IMR-90 (cell line): ENCODE measurements around the gene ZFYVE28. TPM values are rescaled to one million over a fixed set of nuclear protein-coding genes. Genes with fewer than 3 reads are reported as not detected.

Experiments used
- ATAC-seq: fragments of 200-7000 bp; cut with Tn5 transposase; 2 replicates; pipeline ENCODE4 v1.9.1; 2020; ENCODE audit warnings: low read depth, mild to moderate bottlenecking, moderate library complexity
- BruUV-seq: library from RNA; stranded (reverse); fragments of 400-500 nt; replicated peaks from 2 replicates; lab custom pipeline; 2021; lab: Mats Ljungman, UMichigan
- CTCF ChIA-PET: fragments of 300-600 bp; formaldehyde crosslinking; extraction: SDS; loops from one replicate; lab custom pipeline; 2021; ENCODE audit warnings: antibody characterized with exemption; lab: Yijun Ruan, JAX
- POLR2A ChIA-PET: fragments of 300-600 bp; sonication (Branson Sonifier 250); formaldehyde crosslinking; loops from one replicate; lab custom pipeline; 2022; ENCODE audit warnings: antibody characterized with exemption; ENCODE audit not compliant: unreplicated experiment; lab: Charles Lee
- DNase-seq: peaks from one replicate; pipeline ENCODE4 v3.0.0; 2013
- H2AFZ ChIP-seq: replicated peaks from 2 replicates; pipeline ENCODE3; 2013; ENCODE audit warnings: low read length, mild to moderate bottlenecking; ENCODE audit not compliant: poor library complexity
- H2AK5ac ChIP-seq: 2 replicates; pipeline ENCODE4 v1.6.1; 2013; ENCODE audit warnings: low read depth, low read length, inconsistent platforms
- H2AK9ac ChIP-seq: replicated peaks from 2 replicates; pipeline ENCODE3; 2013; ENCODE audit warnings: mild to moderate bottlenecking, low read depth, low read length, moderate library complexity; ENCODE audit not compliant: poor library complexity
- H2BK120ac ChIP-seq: 2 replicates; pipeline ENCODE4 v1.6.1; 2013; ENCODE audit warnings: low read depth, low read length, inconsistent platforms
- H2BK15ac ChIP-seq: 3 replicates; pipeline ENCODE4 v1.6.1; 2013; ENCODE audit warnings: low read depth, low read length, inconsistent platforms
- H2BK20ac ChIP-seq: 2 replicates; pipeline ENCODE4 v1.6.1; 2013; ENCODE audit warnings: low read depth, mild to moderate bottlenecking, inconsistent platforms, low read length, moderate library complexity
- H2BK5ac ChIP-seq: 2 replicates; pipeline ENCODE4 v1.6.1; 2013; ENCODE audit warnings: mild to moderate bottlenecking, low read depth, low read length, inconsistent platforms; ENCODE audit not compliant: poor library complexity, severe bottlenecking
- H3K14ac ChIP-seq: replicated peaks from 2 replicates; pipeline ENCODE4 v1.6.1; 2013; ENCODE audit warnings: low read depth, low read length, inconsistent platforms
- H3K18ac ChIP-seq: 2 replicates; pipeline ENCODE4 v1.6.1; 2013; ENCODE audit warnings: low read depth, low read length, control low read depth
- H3K23ac ChIP-seq: 2 replicates; pipeline ENCODE4 v1.6.1; 2013; ENCODE audit warnings: low read depth, low read length, inconsistent platforms
- H3K27ac ChIP-seq: 2 replicates; pipeline ENCODE4 v1.5.1; 2013; ENCODE audit warnings: mild to moderate bottlenecking, control low read depth, low read length; ENCODE audit not compliant: insufficient read depth
- H3K27me3 ChIP-seq: 2 replicates; pipeline ENCODE4 v1.6.1; 2013; ENCODE audit warnings: low read length; ENCODE audit not compliant: control insufficient read depth, insufficient read depth
- H3K36me3 ChIP-seq: 2 replicates; pipeline ENCODE4 v1.6.1; 2013; ENCODE audit warnings: low read length, mixed read lengths; ENCODE audit not compliant: control insufficient read depth, insufficient read depth
- H3K4ac ChIP-seq: 2 replicates; pipeline ENCODE4 v1.6.1; 2013; ENCODE audit warnings: low read depth, low read length, inconsistent platforms
- H3K4me1 ChIP-seq: 2 replicates; pipeline ENCODE4 v1.6.1; 2013; ENCODE audit warnings: low read length, mixed read lengths; ENCODE audit not compliant: control insufficient read depth, insufficient read depth
- H3K4me2 ChIP-seq: 2 replicates; pipeline ENCODE4 v1.6.1; 2013; ENCODE audit warnings: low read depth, mild to moderate bottlenecking, control low read depth, low read length, moderate library complexity
- H3K4me3 ChIP-seq: 2 replicates; pipeline ENCODE4 v1.5.1; 2013; ENCODE audit warnings: low read depth, mild to moderate bottlenecking, control low read depth, low read length, moderate library complexity; ENCODE audit not compliant: insufficient read depth
- H3K56ac ChIP-seq: 2 replicates; pipeline ENCODE4 v1.6.1; 2013; ENCODE audit warnings: low read length, inconsistent platforms; ENCODE audit not compliant: insufficient read depth; ENCODE audit errors: extremely low read depth
- H3K79me1 ChIP-seq, 2 experiments: 2 replicates each; pipeline ENCODE4 v1.6.1; 2013; ENCODE audit warnings: low read length in 2 of 2, inconsistent platforms in 1 of 2, low read depth in 1 of 2
- H3K9ac ChIP-seq: 2 replicates; pipeline ENCODE4 v1.6.1; 2013; ENCODE audit warnings: low read depth, low read length, control low read depth
- H3K9me1 ChIP-seq: 2 replicates; pipeline ENCODE4 v1.6.1; 2013; ENCODE audit warnings: low read length, inconsistent platforms; ENCODE audit not compliant: insufficient read depth
- H3K9me3 ChIP-seq: 2 replicates; pipeline ENCODE4 v1.6.1; 2013; ENCODE audit warnings: low read length; ENCODE audit not compliant: control insufficient read depth, insufficient read depth
- H4K20me1 ChIP-seq: 2 replicates; pipeline ENCODE4 v1.6.1; 2013; ENCODE audit warnings: low read length, inconsistent platforms; ENCODE audit not compliant: insufficient read depth
- H4K5ac ChIP-seq: 2 replicates; pipeline ENCODE4 v1.6.1; 2013; ENCODE audit warnings: mild to moderate bottlenecking, low read depth, low read length, control low read depth
- H4K8ac ChIP-seq, 2 experiments: 2 replicates each; pipeline ENCODE4 v1.6.1; 2013; ENCODE audit warnings: low read depth in 2 of 2, low read length in 2 of 2, control low read depth in 1 of 2, inconsistent platforms in 1 of 2
- H4K91ac ChIP-seq: 2 replicates; pipeline ENCODE4 v1.6.1; 2013; ENCODE audit warnings: low read depth, low read length, inconsistent platforms; ENCODE audit not compliant: insufficient read depth
- BHLHE40 ChIP-seq: fragments of 150-350 bp; IDR thresholded peaks from 2 replicates; pipeline ENCODE4 v1.6.1; 2016; ENCODE audit warnings: mild to moderate bottlenecking, low read depth, low read length
- CEBPB ChIP-seq: IDR thresholded peaks from 2 replicates; pipeline ENCODE4 v1.6.1; 2012; ENCODE audit warnings: low read depth, low read length, improper control_type of control experiment
- CHD1 ChIP-seq: IDR thresholded peaks from 2 replicates; pipeline ENCODE4 v1.6.1; 2012; ENCODE audit warnings: low read depth, low read length, improper control_type of control experiment
- CTCF ChIP-seq: conservative IDR thresholded peaks from 2 replicates; pipeline ENCODE4 v1.5.1; 2012; ENCODE audit warnings: mild to moderate bottlenecking, low read depth, low read length, improper control_type of control experiment
- ELK1 ChIP-seq: fragments of 150-350 bp; IDR thresholded peaks from 2 replicates; pipeline ENCODE4 v1.6.1; 2016; ENCODE audit warnings: low read depth, mild to moderate bottlenecking, low read length, moderate library complexity, borderline replicate concordance
- FOS ChIP-seq: fragments of 150-350 bp; IDR thresholded peaks from 2 replicates; pipeline ENCODE4 v1.6.1; 2016; ENCODE audit warnings: low read depth, low read length
- MAFK ChIP-seq: IDR thresholded peaks from 2 replicates; pipeline ENCODE4 v1.6.1; 2012; ENCODE audit warnings: low read depth, low read length, improper control_type of control experiment
- MAZ ChIP-seq: IDR thresholded peaks from 2 replicates; pipeline ENCODE4 v1.6.1; 2012; ENCODE audit warnings: low read depth, mild to moderate bottlenecking, low read length, improper control_type of control experiment, moderate library complexity, borderline replicate concordance
- MXI1 ChIP-seq: IDR thresholded peaks from 2 replicates; pipeline ENCODE4 v1.6.1; 2012; ENCODE audit warnings: low read depth, mild to moderate bottlenecking, low read length, moderate library complexity, borderline replicate concordance
- NFE2L2 ChIP-seq: fragments of 150-350 bp; IDR thresholded peaks from 2 replicates; pipeline ENCODE4 v1.6.1; 2016; ENCODE audit warnings: low read depth, mild to moderate bottlenecking, low read length
- POLR2A ChIP-seq: IDR thresholded peaks from 2 replicates; pipeline ENCODE4 v1.6.1; 2012; ENCODE audit warnings: mild to moderate bottlenecking, low read depth, low read length
- RAD21 ChIP-seq: IDR thresholded peaks from 2 replicates; pipeline ENCODE4 v1.6.1; 2012; ENCODE audit warnings: low read length, improper control_type of control experiment
- RCOR1 ChIP-seq: IDR thresholded peaks from 2 replicates; pipeline ENCODE4 v1.6.1; 2012; ENCODE audit warnings: mild to moderate bottlenecking, low read length, improper control_type of control experiment; ENCODE audit not compliant: insufficient replicate concordance
- SMC3 ChIP-seq: fragments of 150-350 bp; IDR thresholded peaks from 2 replicates; pipeline ENCODE4 v1.6.1; 2016; ENCODE audit warnings: low read depth, mild to moderate bottlenecking, antibody characterized with exemption, low read length, moderate library complexity
- USF2 ChIP-seq: fragments of 150-350 bp; IDR thresholded peaks from 2 replicates; pipeline ENCODE4 v1.6.1; 2017; ENCODE audit warnings: mild to moderate bottlenecking, antibody characterized with exemption, low read length, low read depth
- WGBS, 2 experiments: methylation state at CpG; one replicate each; pipeline versions ENCODE4 v1.1.5 to v1.1.7; 2013; ENCODE audit warnings: missing lambda C conversion rate in 2 of 2; ENCODE audit not compliant: insufficient read length in 1 of 2; ENCODE audit errors: extremely low coverage in 2 of 2; 5-methylcytosine and 5-hydroxymethylcytosine counted together
- dilution Hi-C: fragments of 300-500 bp; cut with HindIII; formaldehyde crosslinking; loops from one replicate; pipeline ENCODE4 v1.14.3; 2018; ENCODE audit warnings: low sequenced_read_pairs; ENCODE audit not compliant: unreplicated experiment
- in situ Hi-C: fragments of 300-500 bp; cut with MboI; formaldehyde crosslinking; loops from 3 replicates; pipeline ENCODE4 v1.14.3; 2019; ENCODE audit warnings: low sequenced_read_pairs, inconsistent platforms, mixed read lengths
- intact Hi-C: fragments of 100-400 bp; cut with micrococcal nuclease; formaldehyde crosslinking; loops from 2 replicates; pipeline ENCODE4 v1.10.0; 2022
- polyA plus RNA-seq, 3 experiments: library from polyadenylated mRNA; depleted of rRNA; stranded (reverse); fragments of >200 nt; gene quantifications; 2 replicates each; pipeline ENCODE4 v1.2.3, GENCODE V29; 2012; ENCODE audit warnings: low replicate concordance in 1 of 3
- total RNA-seq: library from RNA; depleted of rRNA; stranded (reverse); fragments of >200 nt; gene quantifications from 2 replicates; pipeline ENCODE4 v1.2.3, GENCODE V29; 2012

Gene ZFYVE28
- total and polyA plus RNA-seq, 2 of the 4 experiments (the other 2 are of a cell fraction), result 0.36 to 1.2 TPM

- no peak overlapping the region for H4K8ac ChIP-seq
- H2AK9ac ChIP-seq, result no peak overlapping the region
- no peak overlapping the region for H2BK15ac ChIP-seq
- intact Hi-C loops, result no loop called here
- dilution Hi-C loops, result no loop called here
- no peak overlapping the region for H3K4me2 ChIP-seq
- no peak overlapping the region for H3K14ac ChIP-seq
- H3K4me3 ChIP-seq, result no peak overlapping the region
- no peak overlapping the region for H2BK5ac ChIP-seq
- no peaks in the 10 kb centered on the region; a peak in 1 of 4 replicates for H3K79me1 ChIP-seq
- no peak overlapping the region for H3K4ac ChIP-seq
- no peak overlapping the region for H4K5ac ChIP-seq
- H4K91ac ChIP-seq, result no peak overlapping the region; the same call in 1 of the 2 replicates
- H3K36me3 ChIP-seq, result no peaks in the 10 kb centered on the region
- no TSS peak for BruUV-seq
- H2AK5ac ChIP-seq, result no peak overlapping the region; the same call in 1 of the 2 replicates
- 81% methylated on average over 19 of the region's 27 CpGs; no CpG with 5 or more reads in 1 of the 2 experiments for WGBS, 2 experiments
- H2BK20ac ChIP-seq, result no peak overlapping the region
- no peak overlapping the region for H2AFZ ChIP-seq
- no peaks in the 10 kb centered on the region for H3K9me3 ChIP-seq
- H3K27ac ChIP-seq, result no peak overlapping the region
- peaks cover 7% of the 10 kb centered on the region for H3K9me1 ChIP-seq
- ChIA-PET POLR2A (no interaction called here), CTCF (no interaction called here)
- no peak overlapping the region for H3K9ac ChIP-seq
- no peak overlapping the region for H3K23ac ChIP-seq
- DNase-seq (no peak), ATAC-seq (no peak)
- H2BK120ac ChIP-seq, result no peak overlapping the region
- no peak overlapping the region for H3K18ac ChIP-seq
- in situ Hi-C loops, result no loop called here
- peaks cover 15% of the 10 kb centered on the region for H3K27me3 ChIP-seq
- H4K20me1 ChIP-seq, result no peaks in the 10 kb centered on the region
- H3K56ac ChIP-seq, result no peak overlapping the region
- peaks cover 10% of the 10 kb centered on the region for H3K4me1 ChIP-seq
- TF ChIP-seq CTCF (no peak), POLR2A (no peak), RAD21 (no peak), ELK1 (no peak), USF2 (no peak), NFE2L2 (no peak), BHLHE40 (no peak), MAZ (no peak), MXI1 (no peak), CHD1 (no peak), MAFK (no peak), RCOR1 (no peak), CEBPB (no peak), SMC3 (no peak), FOS (no peak)
Measured at GRCh38 chr4:2334826-2335728, 83.4 kb downstream of the ZFYVE28 start.
